H1 (cell line): Measurements from ENCODE around the gene NDC1. TPM values are rescaled to one million over a fixed set of nuclear protein-coding genes. Genes with fewer than 3 reads are reported as not detected.

ENCODE experiments used
- CTCF ChIA-PET: fragments of 300-600 bp; sonication (Branson Sonifier 250); formaldehyde crosslinking; loops from one replicate; lab custom pipeline; 2021; ENCODE audit not compliant: partially characterized antibody; lab: Charles Lee
- POLR2A ChIA-PET: fragments of 300-600 bp; sonication (Branson Sonifier 250); formaldehyde crosslinking; loops from one replicate; lab custom pipeline; 2021; ENCODE audit warnings: inconsistent platforms; ENCODE audit not compliant: partially characterized antibody; lab: Charles Lee
- DNase-seq, 2 experiments: peaks; one replicate each; pipeline versions ENCODE4 v3.0.0 to v3.0.0-alpha.2; 2010 to 2022; ENCODE audit warnings: low spot score in 2 of 2, low read depth in 1 of 2, mixed read lengths in 1 of 2
- FAIRE-seq: peaks from 2 replicates; lab custom pipeline; 2011; peaks lifted over from hg19 to GRCh38; lab: Jason Lieb, UNC
- H2AFZ ChIP-seq: 2 replicates; pipeline ENCODE4 v1.8.1; 2012; ENCODE audit warnings: low read length, inconsistent platforms
- H2AK5ac ChIP-seq: 2 replicates; pipeline ENCODE4 v1.6.1; 2013; ENCODE audit warnings: low read depth, low read length
- H2BK120ac ChIP-seq: replicated peaks from 2 replicates; pipeline ENCODE3; 2013; ENCODE audit warnings: low read depth, low read length, inconsistent platforms
- H2BK12ac ChIP-seq: 2 replicates; pipeline ENCODE4 v1.6.1; 2013; ENCODE audit warnings: low read depth, low read length
- H2BK15ac ChIP-seq: 2 replicates; pipeline ENCODE4 v1.6.1; 2013; ENCODE audit warnings: low read length
- H2BK20ac ChIP-seq: 2 replicates; pipeline ENCODE4 v1.6.1; 2013; ENCODE audit warnings: low read length
- H2BK5ac ChIP-seq: 2 replicates; pipeline ENCODE4 v1.6.1; 2013; ENCODE audit warnings: low read depth, low read length
- H3K14ac ChIP-seq: 2 replicates; pipeline ENCODE4 v1.6.1; 2013; ENCODE audit warnings: inconsistent platforms; ENCODE audit not compliant: insufficient read length
- H3K18ac ChIP-seq: 2 replicates; pipeline ENCODE4 v1.6.1; 2013; ENCODE audit warnings: low read length; ENCODE audit errors: extremely low read depth
- H3K23ac ChIP-seq: 2 replicates; pipeline ENCODE4 v1.6.1; 2013; ENCODE audit warnings: inconsistent platforms; ENCODE audit not compliant: insufficient read length
- H3K23me2 ChIP-seq: 2 replicates; pipeline ENCODE4 v1.6.1; 2013; ENCODE audit warnings: low read depth, low read length
- H3K27ac ChIP-seq: 2 replicates; pipeline ENCODE4 v1.6.1; 2011; ENCODE audit warnings: low read depth, low read length, inconsistent platforms
- H3K27me3 ChIP-seq, 4 experiments: replicated peaks in 1 of 4; 1 replicate in 1 of 4; 2 replicates in 3 of 4; pipeline versions ENCODE4 v1.6.1 to v1.8.1; 2011 to 2013; ENCODE audit warnings: low read length in 3 of 4, mild to moderate bottlenecking in 3 of 4, inconsistent platforms in 2 of 4, mixed read lengths in 2 of 4, moderate library complexity in 1 of 4; ENCODE audit not compliant: control insufficient read depth in 3 of 4, insufficient read depth in 3 of 4; ENCODE audit errors: extremely low read depth in 1 of 4
- H3K36me3 ChIP-seq, 4 experiments: 2 replicates each; pipeline versions ENCODE4 v1.6.1 to v1.8.1; 2011 to 2013; ENCODE audit warnings: mild to moderate bottlenecking in 4 of 4, low read length in 3 of 4, moderate library complexity in 2 of 4, control low read depth in 1 of 4, inconsistent platforms in 1 of 4; ENCODE audit not compliant: insufficient read depth in 4 of 4, control insufficient read depth in 2 of 4
- H3K4ac ChIP-seq: replicated peaks from 2 replicates; pipeline ENCODE3; 2013; ENCODE audit warnings: low read length, low read depth, mixed read lengths, inconsistent platforms; ENCODE audit not compliant: insufficient read length
- H3K4me1 ChIP-seq, 4 experiments: replicated peaks in 1 of 4; 1 replicate in 1 of 4; 2 replicates in 3 of 4; pipeline versions ENCODE4 v1.6.1 to v1.8.1; 2011 to 2013; ENCODE audit warnings: low read length in 3 of 4, inconsistent platforms in 2 of 4, mixed read lengths in 1 of 4; ENCODE audit not compliant: insufficient read depth in 4 of 4, control insufficient read depth in 3 of 4
- H3K4me2 ChIP-seq, 2 experiments: 2 replicates each; pipeline versions ENCODE4 v1.6.1 to v1.8.1; 2011 to 2013; ENCODE audit warnings: low read depth in 2 of 2, low read length in 2 of 2, control low read depth in 1 of 2, inconsistent platforms in 1 of 2, mild to moderate bottlenecking in 1 of 2; ENCODE audit not compliant: insufficient read depth in 1 of 2
- H3K4me3 ChIP-seq, 4 experiments: fragments of 200-600, 300-600 bp in 1 of 4; sonication (generic), shearing (Covaris generic), sonication (Bioruptor Twin) in 1 of 4; 2 replicates each; pipeline versions ENCODE4 v1.5.1 to v1.8.1; 2011 to 2016; ENCODE audit warnings: low read length in 4 of 4, low read depth in 3 of 4, control low read depth in 2 of 4, inconsistent platforms in 2 of 4, mild to moderate bottlenecking in 2 of 4, mixed read lengths in 1 of 4, moderate library complexity in 1 of 4; ENCODE audit not compliant: insufficient read depth in 2 of 4; ENCODE audit errors: extremely low read depth in 1 of 4
- H3K56ac ChIP-seq: replicated peaks from 2 replicates; pipeline ENCODE3; 2013; ENCODE audit warnings: low read depth, mild to moderate bottlenecking, mixed read lengths, low read length, inconsistent platforms; ENCODE audit not compliant: insufficient read length
- H3K79me1 ChIP-seq: 2 replicates; pipeline ENCODE4 v1.6.1; 2013; ENCODE audit warnings: low read depth, low read length, control low read depth
- H3K79me2 ChIP-seq, 2 experiments: 2 replicates each; pipeline versions ENCODE4 v1.6.1 to v1.8.1; 2012 to 2013; ENCODE audit warnings: low read length in 2 of 2, mild to moderate bottlenecking in 2 of 2, inconsistent platforms in 1 of 2; ENCODE audit not compliant: insufficient read depth in 2 of 2, control insufficient read depth in 1 of 2
- H3K9ac ChIP-seq, 4 experiments: replicated peaks in 1 of 4; 1 replicate in 1 of 4; 2 replicates in 3 of 4; pipeline versions ENCODE4 v1.6.1 to v1.8.1; 2011 to 2013; ENCODE audit warnings: low read depth in 3 of 4, low read length in 3 of 4, control low read depth in 2 of 4, mild to moderate bottlenecking in 2 of 4, moderate library complexity in 2 of 4, inconsistent platforms in 1 of 4; ENCODE audit errors: extremely low read depth in 1 of 4
- H3K9me3 ChIP-seq, 2 experiments: 2 replicates each; pipeline versions ENCODE4 v1.6.1 to v1.8.1; 2012 to 2013; ENCODE audit warnings: mild to moderate bottlenecking in 2 of 2, moderate library complexity in 2 of 2, control low read depth in 1 of 2, inconsistent platforms in 1 of 2, low read depth in 1 of 2, low read length in 1 of 2, mixed read lengths in 1 of 2; ENCODE audit not compliant: insufficient read depth in 2 of 2
- H4K20me1 ChIP-seq, 2 experiments: replicated peaks in 1 of 2; 2 replicates each; pipeline versions ENCODE3 to v1.8.1; 2011 to 2013; ENCODE audit warnings: inconsistent platforms in 2 of 2, low read length in 2 of 2, mild to moderate bottlenecking in 1 of 2; ENCODE audit not compliant: insufficient read depth in 2 of 2, control insufficient read depth in 1 of 2
- H4K5ac ChIP-seq: 2 replicates; pipeline ENCODE4 v1.6.1; 2013; ENCODE audit warnings: low read length, low read depth, mixed read lengths, inconsistent platforms; ENCODE audit not compliant: insufficient read length
- H4K8ac ChIP-seq: 2 replicates; pipeline ENCODE4 v1.8.0; 2013; ENCODE audit warnings: mild to moderate bottlenecking, moderate library complexity, low read length, inconsistent platforms; ENCODE audit not compliant: insufficient read depth; ENCODE audit errors: extremely low read depth
- H4K91ac ChIP-seq: replicated peaks from 2 replicates; pipeline ENCODE3; 2013; ENCODE audit warnings: low read length, mixed read lengths, inconsistent platforms; ENCODE audit not compliant: insufficient read length
- CEBPB ChIP-seq: IDR thresholded peaks from 2 replicates; pipeline ENCODE4 v1.6.1; 2012; ENCODE audit warnings: low read depth, low read length
- FOSL1 ChIP-seq: IDR thresholded peaks from 2 replicates; pipeline ENCODE4 v1.6.1; 2011; ENCODE audit warnings: mild to moderate bottlenecking, low read depth, low read length, moderate library complexity; ENCODE audit not compliant: insufficient read depth
- RFX5 ChIP-seq: IDR thresholded peaks from 2 replicates; pipeline ENCODE4 v1.6.1; 2011; ENCODE audit warnings: low read depth, low read length, improper control_type of control experiment, borderline replicate concordance
- YY1 ChIP-seq: IDR thresholded peaks from 2 replicates; pipeline ENCODE4 v1.6.1; 2011; ENCODE audit warnings: low read depth, mild to moderate bottlenecking, low read length
- WGBS, 2 experiments: shearing (Covaris generic) in 1 of 2; methylation state at CpG; one replicate each; pipeline versions ENCODE4 v1.1.6 to v1.1.7; 2013 to 2015; ENCODE audit warnings: low lambda C conversion rate in 2 of 2, mixed read lengths in 2 of 2, inconsistent platforms in 1 of 2, low coverage in 1 of 2, missing lambda C conversion rate in 1 of 2; ENCODE audit not compliant: insufficient replicate concordance in 2 of 2, insufficient coverage in 1 of 2, insufficient read length in 1 of 2; ENCODE audit errors: extremely low coverage in 1 of 2, missing lambda C conversion rate in 1 of 2; 5-methylcytosine and 5-hydroxymethylcytosine counted together
- polyA plus RNA-seq, 7 experiments: library from polyadenylated mRNA; depleted of rRNA in 3 of 7; stranded (reverse) in 5 of 7; unstranded in 2 of 7; fragments of >200 nt in 5 of 7; fragments of 200-250 nt in 2 of 7; gene quantifications; 1 replicate in 5 of 7; 2 replicates in 1 of 7; 4 replicates in 1 of 7; pipeline versions ENCODE4 v1.2.1 to v1.2.3, GENCODE V29; 2011 to 2013; ENCODE audit warnings: missing spikeins in 2 of 7, mixed read lengths in 2 of 7
- total RNA-seq: library from RNA; stranded (reverse); fragmentation: NEBNext Ultra II Directional; extraction: Animal tissue kit (Norgen Biotek cat#: 25700); gene quantifications from 2 replicates; pipeline ENCODE4 v1.2.1, GENCODE V29; 2021

Gene NDC1
- total and polyA plus RNA-seq, 2 of the 8 experiments (the other 6 are each of a cell fraction or from before 2014, with no cell fraction given) = 62.9 to 66.1 TPM

DNA sequence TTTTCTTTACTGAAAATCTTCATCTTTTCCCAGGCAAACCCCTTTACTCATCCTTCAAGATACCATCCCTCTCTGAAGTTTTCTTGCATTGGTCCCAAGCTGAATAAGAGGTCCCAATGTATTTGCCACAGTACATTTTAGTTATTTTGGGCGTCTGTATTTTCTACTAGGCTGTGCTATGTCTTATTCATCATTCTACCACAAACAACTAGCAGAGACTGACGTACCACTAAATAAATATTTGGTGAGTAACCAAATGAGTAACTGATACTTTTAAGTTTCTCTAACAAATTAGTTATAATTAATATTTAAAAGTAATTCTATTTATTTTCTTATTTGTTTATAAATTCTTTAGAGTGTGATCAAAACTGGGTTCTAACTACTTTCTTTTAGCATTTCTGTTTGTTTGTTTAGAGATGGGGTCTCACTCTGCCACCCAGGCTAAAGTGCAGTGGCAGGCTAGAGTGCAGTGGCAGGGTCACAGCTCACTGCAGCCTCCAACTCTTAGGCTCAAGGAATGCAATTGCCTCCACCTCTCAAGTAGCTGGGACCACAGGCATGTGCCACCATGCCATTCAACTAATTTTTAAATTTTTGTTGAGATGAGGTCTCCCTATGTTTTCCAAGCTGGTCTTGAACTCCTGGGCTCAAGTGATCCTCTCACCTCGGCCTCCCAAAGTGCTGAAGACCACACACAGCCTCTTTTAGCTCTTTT is 33.1 kb downstream of the NDC1 start:
- H3K4me2 ChIP-seq = no peak overlapping the region
- no peak overlapping the region for H3K56ac ChIP-seq
- H3K14ac ChIP-seq = no peak overlapping the region
- H3K79me2 ChIP-seq = no peaks in the 10 kb centered on the region
- no peak overlapping the region for H3K9ac ChIP-seq
- H2BK12ac ChIP-seq = no peak overlapping the region
- H2BK20ac ChIP-seq = no peak overlapping the region
- ChIA-PET CTCF (no interaction called here), POLR2A (no interaction called here)
- 86% methylated on average over 3 of the region's 3 CpGs; no CpG with 5 or more reads in 1 of the 2 experiments for WGBS, 2 experiments
- TF ChIP-seq RFX5 (no peak), CEBPB (no peak), YY1 (no peak), FOSL1 (no peak)
- no peak overlapping the region for H3K4me3 ChIP-seq
- H3K4me1 ChIP-seq = no peaks in the 10 kb centered on the region
- H3K23ac ChIP-seq = no peak overlapping the region
- no peak overlapping the region for H3K18ac ChIP-seq
- DNase-seq (no peak), FAIRE-seq (no peak)
- H4K8ac ChIP-seq = no peak overlapping the region
- H2BK5ac ChIP-seq = no peak overlapping the region
- no peak overlapping the region for H2BK120ac ChIP-seq
- no peaks in the 10 kb centered on the region for H3K79me1 ChIP-seq
- H2AFZ ChIP-seq = no peak overlapping the region
- H3K9me3 ChIP-seq = no peaks in the 10 kb centered on the region
- no peak overlapping the region for H3K27ac ChIP-seq
- H4K5ac ChIP-seq = no peak overlapping the region
- no peak overlapping the region for H3K4ac ChIP-seq
- peaks cover 3 to 65% (median 28%) of the 10 kb centered on the region in 4 experiments for H3K36me3 ChIP-seq
- no peaks in the 10 kb centered on the region for H4K20me1 ChIP-seq
- H2AK5ac ChIP-seq = no peak overlapping the region
- H3K23me2 ChIP-seq = no peaks in the 10 kb centered on the region
- H4K91ac ChIP-seq = no peak overlapping the region
- H3K27me3 ChIP-seq = no peaks in the 10 kb centered on the region
- H2BK15ac ChIP-seq = no peak overlapping the region
